GM19035 (cell line): ENCODE results near the gene TMEM220.

Source experiments
- ATAC-seq: cut with Tn5 transposase; IDR thresholded peaks from one replicate; pipeline ENCODE4 v1.9.1; 2021; ENCODE audit not compliant: unreplicated experiment

TMEM220 gene

DNA sequence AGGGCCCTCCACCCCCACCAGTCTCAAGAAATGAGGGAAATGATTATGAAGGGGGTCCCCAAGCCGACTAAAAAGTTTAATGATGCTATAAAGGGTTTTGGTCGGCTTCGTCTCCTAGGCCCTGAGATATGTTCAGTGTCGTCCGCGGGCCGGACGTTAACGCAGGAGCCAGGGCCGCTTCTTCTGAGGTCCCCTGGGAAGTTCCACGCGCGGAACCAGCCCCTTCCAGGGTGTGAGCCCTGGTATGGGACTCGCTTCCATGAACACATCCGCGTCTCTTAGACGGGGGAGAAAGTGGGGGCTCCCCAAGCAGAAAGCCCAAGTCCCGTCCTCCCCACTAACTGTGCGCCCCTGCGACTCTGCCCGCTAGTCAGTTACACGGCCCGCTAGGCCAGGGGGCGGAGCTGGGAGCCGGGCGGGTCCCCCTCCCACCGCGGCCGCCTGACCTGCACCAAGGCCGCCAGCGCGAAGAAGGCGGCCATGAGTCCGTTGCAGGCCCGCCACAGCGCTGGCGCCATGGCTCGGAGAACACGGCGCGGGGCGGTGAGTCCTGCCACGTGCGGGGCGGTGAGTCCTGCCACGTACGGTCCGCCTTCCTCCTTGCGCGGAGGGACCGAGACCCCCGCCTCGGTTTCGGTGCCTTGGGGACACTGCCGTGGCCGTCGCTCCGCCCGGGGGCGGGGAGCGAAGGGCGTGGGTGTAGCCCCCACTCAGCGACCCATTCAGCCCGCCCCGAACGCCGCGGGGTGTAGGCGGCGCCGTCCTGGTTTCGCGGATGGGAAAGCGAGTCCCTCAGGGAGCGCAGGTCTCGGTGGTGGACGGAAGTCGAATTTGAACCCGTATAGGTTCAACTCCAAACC, at the start of gene TMEM220:
TSS of gene TMEM220 (minus strand) at position 690 of the 860 bp plus-strand sequence. CDS start at position 518, 172 bp downstream.
- peak; percentile 59 for ATAC-seq

GRCh38 chr17:10779609-10780008, 49.8 kb upstream of the TMEM220 start:
- ATAC-seq, result no peak

DNA sequence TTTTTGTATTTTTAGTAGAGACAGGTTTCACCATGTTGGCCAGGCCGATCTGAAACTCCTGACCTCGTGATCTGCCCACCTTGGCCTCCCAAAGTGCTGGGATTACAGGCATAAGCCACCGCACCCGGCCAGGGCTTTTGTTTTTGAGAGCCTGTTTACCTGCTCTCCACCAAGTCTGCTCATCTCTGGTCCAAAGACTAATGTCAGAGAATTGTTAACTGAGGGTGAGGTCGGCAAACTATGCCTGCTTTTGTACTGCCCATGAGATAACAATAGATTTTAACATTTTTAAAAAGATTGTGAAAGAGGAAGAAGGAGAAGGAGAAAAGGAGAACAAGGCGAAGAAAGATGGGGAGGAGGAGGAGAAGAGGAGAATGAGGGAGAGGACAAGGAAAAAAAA, 48.1 kb upstream of the TMEM220 start:
- no peak for ATAC-seq

- ATAC-seq, result no peak
Observed at GRCh38 chr17:10777131-10777807, 47.4 kb upstream of the TMEM220 start.

DNA sequence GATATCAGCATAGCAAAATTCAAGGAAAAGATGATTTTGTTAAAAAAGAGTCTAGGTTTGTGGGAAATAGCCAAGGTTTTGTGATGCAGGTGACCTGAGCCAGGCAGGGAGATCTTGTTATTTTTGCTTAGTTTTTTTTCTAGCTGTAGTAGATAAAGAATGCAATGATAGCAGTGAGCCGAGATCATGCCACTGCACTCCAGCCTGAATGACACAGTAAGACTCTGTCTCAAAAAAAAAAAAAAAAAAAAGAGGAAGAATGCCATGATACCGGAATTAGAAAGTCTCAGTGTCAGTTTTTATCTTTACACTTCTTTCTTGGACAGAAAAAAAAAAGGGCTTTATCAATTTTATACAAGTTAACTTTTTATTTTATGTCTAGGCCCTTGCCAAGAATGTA, 46.6 kb upstream of the TMEM220 start:
- no peak for ATAC-seq

- ATAC-seq, result no peak
Observed at GRCh38 chr17:10775740-10776356, 46.0 kb upstream of the TMEM220 start.

GRCh38 chr17:10775058-10775457, 45.2 kb upstream of the TMEM220 start:
- ATAC-seq, result no peak

DNA sequence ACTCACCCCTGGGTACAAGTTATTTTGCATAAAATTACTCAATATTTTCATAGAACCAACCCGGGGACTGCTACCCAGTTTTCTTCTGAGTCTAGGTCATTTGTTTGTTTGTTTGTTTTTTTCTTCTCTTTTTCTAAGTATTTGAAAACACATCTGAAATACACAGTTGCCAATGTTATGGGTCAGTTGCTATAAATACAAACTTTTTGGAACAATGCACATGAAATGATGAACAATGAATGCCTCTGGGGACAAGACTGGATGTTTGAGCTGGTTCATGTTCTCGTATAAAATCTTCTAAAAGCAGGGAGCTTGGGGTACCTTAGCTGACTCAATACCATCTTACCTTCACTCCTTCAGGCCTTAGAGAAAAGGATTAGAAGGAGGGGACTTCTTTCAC, 43.6 kb upstream of the TMEM220 start:
- no peak for ATAC-seq

GRCh38 chr17:10772425-10773380, 42.9 kb upstream of the TMEM220 start:
- no peak for ATAC-seq

DNA sequence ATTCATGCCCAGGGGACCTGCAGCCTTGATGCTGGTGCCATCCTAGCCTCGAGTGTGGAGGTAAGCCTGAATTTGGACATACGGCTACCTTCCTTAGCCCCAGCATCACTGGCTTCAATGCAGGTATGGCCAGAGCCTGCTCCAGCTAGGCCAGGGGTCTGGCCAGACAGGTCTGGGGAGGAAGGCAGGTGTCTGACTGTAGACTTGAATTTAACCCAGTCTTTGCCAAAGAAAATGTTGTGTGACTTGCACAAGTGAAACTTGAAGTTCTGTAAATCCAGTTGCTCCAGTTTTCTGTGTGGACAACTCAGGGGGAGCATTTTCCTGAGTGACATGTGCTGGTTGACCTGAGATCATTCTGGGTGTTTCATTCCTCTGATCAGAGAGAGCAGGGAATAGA, 41.3 kb upstream of the TMEM220 start:
- ATAC-seq, result no peak

GRCh38 chr17:10769840-10770239, 40.0 kb upstream of the TMEM220 start:
- no peak for ATAC-seq

DNA sequence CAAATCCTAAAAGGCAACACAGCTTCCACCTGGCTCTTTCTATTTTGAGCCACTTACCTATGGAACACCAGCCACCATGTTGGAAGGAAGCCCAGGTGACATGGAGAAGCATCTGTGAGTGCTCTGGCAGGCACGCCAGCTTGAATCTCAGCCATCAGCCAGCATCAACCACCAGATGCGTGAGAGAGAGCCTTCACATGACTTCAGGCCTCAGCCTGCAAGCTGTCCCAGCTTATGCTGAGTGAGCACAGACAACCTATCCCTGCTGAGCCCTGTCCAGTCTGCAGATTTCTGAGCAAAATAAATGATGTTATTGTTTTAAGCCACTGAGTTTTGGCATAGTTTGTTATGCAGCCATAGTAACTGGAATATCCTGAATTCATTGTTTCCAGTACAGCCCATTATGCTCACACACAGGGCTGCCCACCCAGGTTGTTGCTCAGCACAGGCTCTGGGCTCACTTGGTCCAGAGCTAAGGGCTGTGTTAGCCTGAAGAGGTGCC, 39.0 kb upstream of the TMEM220 start:
- no peak for ATAC-seq

GRCh38 chr17:10767232-10767631, 37.4 kb upstream of the TMEM220 start:
- ATAC-seq, result no peak

- ATAC-seq, result no peak
Observed at GRCh38 chr17:10762037-10762436, 32.2 kb upstream of the TMEM220 start.

- no peak for ATAC-seq
Observed at GRCh38 chr17:10761281-10761680, 31.5 kb upstream of the TMEM220 start.

- no peak for ATAC-seq
Observed at GRCh38 chr17:10758062-10758461, 28.2 kb upstream of the TMEM220 start.

GRCh38 chr17:10757647-10758046, 27.8 kb upstream of the TMEM220 start:
- no peak for ATAC-seq

GRCh38 chr17:10757067-10757466, 27.2 kb upstream of the TMEM220 start:
- ATAC-seq, result no peak

GRCh38 chr17:10756619-10757018, 26.8 kb upstream of the TMEM220 start:
- ATAC-seq, result no peak

- no peak for ATAC-seq
Observed at GRCh38 chr17:10756185-10756584, 26.4 kb upstream of the TMEM220 start.
